ENCODE data around the gene AEN. TPM values are rescaled to one million over a fixed set of nuclear protein-coding genes. Genes with fewer than 3 reads are reported as not detected.

AEN gene
- total RNA-seq, 4 donors from 2014 or later, result 21.6 to 32.8 (median 27.3) TPM

DNA sequence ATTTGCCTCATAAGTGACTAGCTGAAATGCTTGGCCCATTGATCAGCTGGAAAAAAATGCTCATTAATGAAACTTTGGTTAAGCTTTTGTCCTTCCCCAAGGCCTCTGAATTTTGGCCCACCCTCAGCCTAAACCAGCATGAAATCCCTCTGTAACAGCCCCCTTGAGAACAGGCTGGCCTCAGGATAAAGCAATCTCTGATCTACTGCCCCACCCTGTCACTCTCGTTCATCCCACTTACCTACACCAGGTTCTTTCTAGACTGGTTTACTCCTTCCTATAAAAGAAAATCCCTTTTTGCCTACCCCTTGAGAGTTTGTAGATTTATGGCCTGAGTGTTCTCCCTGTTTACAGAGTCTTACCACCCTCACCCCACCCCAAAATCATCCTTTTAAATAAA is 3.4 kb upstream of the AEN start:
- TF ChIP-seq, protein P1, sequence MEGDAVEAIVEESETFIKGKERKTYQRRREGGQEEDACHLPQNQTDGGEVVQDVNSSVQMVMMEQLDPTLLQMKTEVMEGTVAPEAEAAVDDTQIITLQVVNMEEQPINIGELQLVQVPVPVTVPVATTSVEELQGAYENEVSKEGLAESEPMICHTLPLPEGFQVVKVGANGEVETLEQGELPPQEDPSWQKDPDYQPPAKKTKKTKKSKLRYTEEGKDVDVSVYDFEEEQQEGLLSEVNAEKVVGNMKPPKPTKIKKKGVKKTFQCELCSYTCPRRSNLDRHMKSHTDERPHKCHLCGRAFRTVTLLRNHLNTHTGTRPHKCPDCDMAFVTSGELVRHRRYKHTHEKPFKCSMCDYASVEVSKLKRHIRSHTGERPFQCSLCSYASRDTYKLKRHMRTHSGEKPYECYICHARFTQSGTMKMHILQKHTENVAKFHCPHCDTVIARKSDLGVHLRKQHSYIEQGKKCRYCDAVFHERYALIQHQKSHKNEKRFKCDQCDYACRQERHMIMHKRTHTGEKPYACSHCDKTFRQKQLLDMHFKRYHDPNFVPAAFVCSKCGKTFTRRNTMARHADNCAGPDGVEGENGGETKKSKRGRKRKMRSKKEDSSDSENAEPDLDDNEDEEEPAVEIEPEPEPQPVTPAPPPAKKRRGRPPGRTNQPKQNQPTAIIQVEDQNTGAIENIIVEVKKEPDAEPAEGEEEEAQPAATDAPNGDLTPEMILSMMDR (IDR thresholded peaks at IDR 0.05), result no peak
- no peak for TF ChIP-seq POLR2A (IDR thresholded peaks at IDR 0.05)
- no peak for DNase-seq
- Histone ChIP-seq H3K4me1 (peaks cover 6 to 9% of the 10 kb centered on the region in 2 donors), H3K27ac (no peak overlapping the region), H3K9me3 (no peaks in the 10 kb centered on the region), H3K4me3 (replicated peaks in 1 of 3) (no peak overlapping the region), H3K36me3 (no peaks in the 10 kb centered on the region), H3K27me3 (no peaks in the 10 kb centered on the region)
- intact Hi-C loops (cut with DNase I), result loop anchor here (5.0 kb wide), 1 partner anchor 150 kb away; the partner anchor contains the start of genes MRPL46 and MRPS11
- 53 to 69% methylated on average over 1 of the region's 1 CpG for WGBS, 2 donors

DNA sequence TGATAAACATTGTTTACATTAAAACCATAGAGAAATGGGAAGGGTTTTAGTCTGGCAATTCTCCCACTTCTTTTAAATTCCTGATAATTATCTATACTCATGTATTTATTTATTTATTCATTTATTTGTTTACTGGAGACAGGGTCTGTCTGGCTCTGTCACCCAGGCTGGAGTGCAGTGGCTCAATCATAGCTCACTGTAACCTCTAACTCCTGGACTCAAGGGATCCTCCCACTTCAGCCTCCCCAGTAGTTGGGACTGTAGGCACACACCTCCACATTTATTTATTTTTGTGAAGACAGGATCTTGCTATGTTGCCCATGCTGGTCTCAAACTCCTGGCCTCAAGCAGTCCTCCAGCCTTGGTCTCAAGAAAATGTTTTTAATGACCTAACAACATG is 2.5 kb upstream of the AEN start:
- H3K9me3 ChIP-seq, result no peaks in the 10 kb centered on the region
- intact Hi-C loops (cut with DNase I), result loop anchor here (5.0 kb wide), 1 partner anchor 151 kb away; the partner anchor contains the start of genes MRPL46 and MRPS11
- H3K27ac ChIP-seq, result no peak overlapping the region
- no peaks in the 10 kb centered on the region for H3K36me3 ChIP-seq
- DNase-seq, result no peak
- H3K27me3 ChIP-seq, result no peaks in the 10 kb centered on the region
- TF ChIP-seq, protein P1 (IDR thresholded peaks at IDR 0.05), result no peak
- TF ChIP-seq POLR2A (IDR thresholded peaks at IDR 0.05), result no peak
- H3K4me3 ChIP-seq (replicated peaks in 1 of 3), result no peak overlapping the region
- peaks cover 10 to 18% of the 10 kb centered on the region in 2 donors for H3K4me1 ChIP-seq

DNA sequence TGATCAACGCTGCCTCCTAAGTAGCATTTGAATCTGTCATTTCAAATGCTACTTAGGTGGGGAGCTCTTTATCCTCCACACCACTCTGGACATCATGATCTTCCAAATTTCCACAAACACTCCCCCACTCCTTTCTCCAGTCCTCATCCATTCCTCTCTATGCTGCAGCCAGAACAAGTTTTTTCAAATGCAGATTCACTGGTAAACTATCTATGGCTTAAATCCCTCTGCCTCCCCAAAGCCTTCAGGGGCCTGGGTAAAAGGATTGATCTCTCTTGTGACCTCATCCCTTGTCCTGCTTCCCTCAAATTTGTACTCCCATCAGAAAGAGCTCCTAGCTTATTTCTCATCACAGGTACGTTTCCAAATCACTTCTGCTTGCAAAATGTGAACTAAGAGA is 1.3 kb upstream of the AEN start:
- intact Hi-C loops (cut with DNase I), result loop anchor here (5.0 to 10.0 kb wide), 3 partner anchors 152 to 275 kb away; partner anchors contain the start of genes HAPLN3, MRPL46 and MRPS11
- Histone ChIP-seq H3K4me3 (replicated peaks in 1 of 3) (no peak overlapping the region), H3K27me3 (no peaks in the 10 kb centered on the region), H3K9me3 (no peaks in the 10 kb centered on the region), H3K36me3 (no peaks in the 10 kb centered on the region), H3K27ac (no peak overlapping the region), H3K4me1 (peaks cover 18 to 29% of the 10 kb centered on the region in 2 donors)
- TF ChIP-seq, protein P1 (IDR thresholded peaks at IDR 0.05), result no peak
- TF ChIP-seq POLR2A (IDR thresholded peaks at IDR 0.05), result no peak
- WGBS, 2 donors, result 77 to 84% methylated on average over 2 of the region's 2 CpGs
- DNase-seq, result no peak

DNA sequence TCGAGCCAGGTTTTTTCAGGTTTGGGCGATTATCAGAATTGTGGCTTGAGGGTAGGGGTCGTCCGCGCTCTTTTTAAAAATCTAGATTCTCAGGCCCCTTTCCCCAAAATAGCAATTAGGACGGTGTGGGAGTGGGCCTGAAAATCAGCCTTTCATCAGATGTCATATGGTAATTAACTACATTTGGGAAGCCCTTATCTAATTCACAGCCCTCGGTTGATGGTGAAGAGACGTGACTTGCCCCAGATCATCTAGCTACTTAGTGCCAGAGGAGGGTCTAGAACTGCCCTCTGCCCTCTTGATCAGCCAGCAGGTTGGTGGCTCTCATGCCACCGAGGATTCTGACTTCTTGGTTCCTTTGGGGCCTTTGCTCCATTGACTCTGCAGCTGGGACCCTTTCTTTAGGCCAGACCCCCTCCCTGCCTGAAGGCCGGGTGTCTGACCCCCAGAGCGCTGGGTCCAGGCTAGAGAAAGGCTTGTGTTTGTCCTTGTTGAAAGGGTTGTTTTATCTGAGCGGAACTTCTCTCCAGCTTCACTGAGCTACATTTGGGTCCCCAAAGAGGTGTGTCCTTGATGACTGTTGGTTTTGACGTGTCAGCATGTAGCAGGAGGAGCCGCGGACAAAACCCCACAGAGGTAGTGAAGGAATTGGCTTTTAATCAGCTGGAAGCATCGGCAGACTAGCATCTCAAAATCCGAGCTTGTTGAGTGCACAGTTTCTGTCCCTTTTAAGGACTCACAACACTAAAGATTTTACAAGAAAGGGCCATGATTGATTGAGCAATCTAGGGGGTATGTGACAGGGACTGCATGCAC is 857 bp downstream of the AEN start:
- H3K9me3 ChIP-seq, result no peaks in the 10 kb centered on the region
- DNase-seq, result peak in 1 of 2 donors; percentile 39
- H3K27me3 ChIP-seq, result no peaks in the 10 kb centered on the region
- H3K4me1 ChIP-seq, result peaks cover 20 to 37% of the 10 kb centered on the region in 2 donors
- WGBS, 2 donors, result 23 to 29% methylated on average over 17 of the region's 17 CpGs
- TF ChIP-seq, protein P1 (IDR thresholded peaks at IDR 0.05), result no peak
- TF ChIP-seq POLR2A (IDR thresholded peaks at IDR 0.05), result no peak
- H3K4me3 ChIP-seq (replicated peaks in 1 of 3), result peak overlapping the region; percentile 50 to 98 (median 92)
- H3K36me3 ChIP-seq, result peaks cover 8 to 9% of the 10 kb centered on the region in 2 donors
- intact Hi-C loops (cut with DNase I), result loop anchor here (10.0 kb wide), 2 partner anchors 213 to 273 kb away; partner anchors contain the start of gene HAPLN3
- peak overlapping the region; percentile 34 to 86 (median 82) for H3K27ac ChIP-seq

DNA sequence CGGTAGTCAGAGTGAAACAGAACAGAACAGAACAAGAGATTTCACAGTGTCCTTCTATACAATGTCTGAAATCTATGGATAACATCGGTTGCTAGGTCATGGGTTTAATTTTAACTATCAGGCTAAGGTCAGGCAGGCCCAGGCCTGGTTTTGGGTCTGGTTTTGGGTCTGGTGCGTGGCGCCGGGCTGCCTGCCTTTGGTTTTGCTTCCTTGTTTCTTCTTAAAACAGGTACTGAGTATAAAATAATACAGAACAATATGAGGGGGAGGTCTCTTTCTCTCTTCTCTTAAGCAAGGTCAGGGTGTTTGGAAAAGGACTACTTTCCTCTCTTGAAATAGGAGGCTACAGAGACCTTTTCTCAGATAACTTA is 1.4 kb downstream of the AEN start:
- Histone ChIP-seq H3K4me3 (replicated peaks in 1 of 3) (peak overlapping the region in 1 of 3 donors; percentile 98), H3K27me3 (no peaks in the 10 kb centered on the region), H3K36me3 (peaks cover 11 to 13% of the 10 kb centered on the region in 2 donors), H3K9me3 (no peaks in the 10 kb centered on the region), H3K27ac (peak overlapping the region; percentile 11 to 82 (median 16)), H3K4me1 (peaks cover 20 to 37% of the 10 kb centered on the region in 2 donors)
- 67 to 75% methylated on average over 5 of the region's 5 CpGs for WGBS, 2 donors
- DNase-seq, result no peak
- no peak for TF ChIP-seq POLR2A (IDR thresholded peaks at IDR 0.05)
- TF ChIP-seq, protein P1 (IDR thresholded peaks at IDR 0.05), result no peak
- intact Hi-C loops (cut with DNase I), result loop anchor here (10.0 kb wide), 2 partner anchors 212 to 272 kb away; partner anchors contain the start of gene HAPLN3

Data from thyroid gland (tissue), 4 donors.